Measurements from ENCODE around the gene ZNF652. TPM values are rescaled to one million over a fixed set of nuclear protein-coding genes. Genes with fewer than 3 reads are reported as not detected.

ZNF652 gene
- total and polyA plus RNA-seq, 3 donors from 2014 or later = 32.3 to 62.3 (median 51.2) TPM

- 88 to 92% methylated on average over 11 of the region's 11 CpGs for WGBS, 2 donors
- H3K4me1 ChIP-seq = peaks cover 13% of the 10 kb centered on the region
- no peak for DNase-seq
- no peak overlapping the region for H3K27ac ChIP-seq
- H3K27me3 ChIP-seq = no peaks in the 10 kb centered on the region
- no peaks in the 10 kb centered on the region for H3K36me3 ChIP-seq (ENCODE audit: low read depth, missing control alignments)
- TF ChIP-seq CTCF (IDR thresholded peaks at IDR 0.05) (no peak), POLR2A (IDR thresholded peaks at IDR 0.05) (no peak)
- H3K4me3 ChIP-seq = no peak overlapping the region
- intact Hi-C loops (cut with DNase I; ENCODE audit: low total_unique reads) = loop anchor here (10.0 kb wide), 1 partner anchor 53 kb away; no protein-coding TSS in a partner anchor
- H3K9me3 ChIP-seq = no peaks in the 10 kb centered on the region
Measured at GRCh38 chr17:49387498-49388289, 25.6 kb upstream of the ZNF652 start.

DNA sequence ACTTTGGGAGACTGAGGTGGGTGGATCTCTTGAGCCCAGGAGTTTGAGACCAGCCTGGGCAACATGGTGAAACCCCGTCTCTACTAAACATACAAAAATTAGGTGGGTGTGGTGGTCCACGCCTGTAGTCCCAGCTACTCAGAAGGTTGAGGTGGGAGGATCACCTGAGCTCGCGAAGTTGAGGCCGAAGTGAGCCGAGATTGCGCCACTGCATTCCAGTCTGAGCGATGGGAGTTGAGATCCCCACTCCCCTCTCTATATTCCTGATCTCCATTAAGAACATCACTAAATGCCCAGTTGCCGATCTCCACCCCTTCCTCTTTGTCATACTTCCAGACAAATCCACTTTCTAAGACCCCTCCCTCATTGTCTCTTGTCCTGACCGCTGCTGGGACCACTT, 24.3 kb upstream of the ZNF652 start:
- intact Hi-C loops (cut with DNase I; ENCODE audit: low total_unique reads) = loop anchor here (10.0 kb wide), 1 partner anchor 52 kb away; no protein-coding TSS in a partner anchor
- TF ChIP-seq POLR2A (IDR thresholded peaks at IDR 0.05) = no peak
- TF ChIP-seq CTCF (IDR thresholded peaks at IDR 0.05) = no peak
- WGBS, 2 donors = 93% methylated on average over 10 of the region's 10 CpGs

DNA sequence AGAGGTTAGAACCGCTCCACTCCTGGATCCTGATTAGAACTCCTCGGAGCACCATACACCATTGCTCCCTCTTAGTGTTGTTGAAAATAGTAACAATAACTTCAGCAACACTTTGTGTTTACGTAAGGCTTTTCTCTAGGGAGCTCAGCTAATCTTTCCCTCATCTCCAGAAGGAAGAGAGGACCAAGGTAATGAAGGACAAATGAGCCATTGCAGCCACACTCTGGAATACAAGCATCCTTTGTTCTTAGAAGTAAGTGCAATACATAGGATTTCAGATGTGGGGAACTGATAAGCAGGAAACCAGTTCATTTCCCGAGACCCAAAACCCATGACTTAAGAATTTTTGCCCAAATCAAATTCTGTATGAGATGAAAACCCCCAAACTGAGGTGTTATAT, 22.9 kb upstream of the ZNF652 start:
- H3K36me3 ChIP-seq (ENCODE audit: low read depth, missing control alignments) = no peaks in the 10 kb centered on the region
- H3K4me3 ChIP-seq = no peak overlapping the region
- 83 to 88% methylated on average over 4 of the region's 4 CpGs for WGBS, 2 donors
- no peaks in the 10 kb centered on the region for H3K27me3 ChIP-seq
- intact Hi-C loops (cut with DNase I; ENCODE audit: low total_unique reads) = loop anchor here (10.0 kb wide), 1 partner anchor 50 kb away; no protein-coding TSS in a partner anchor
- DNase-seq = no peak
- no peak overlapping the region for H3K27ac ChIP-seq
- H3K4me1 ChIP-seq = no peaks in the 10 kb centered on the region
- no peak for TF ChIP-seq CTCF (IDR thresholded peaks at IDR 0.05)
- no peaks in the 10 kb centered on the region for H3K9me3 ChIP-seq

More for the DNA sequence above, 24.3 kb upstream of the ZNF652 start:
- Histone ChIP-seq H3K4me3 (no peak overlapping the region), H3K27me3 (no peaks in the 10 kb centered on the region), H3K36me3 (ENCODE audit: low read depth, missing control alignments) (no peaks in the 10 kb centered on the region), H3K4me1 (peaks cover 13% of the 10 kb centered on the region), H3K27ac (no peak overlapping the region), H3K9me3 (no peaks in the 10 kb centered on the region)
- no peak for DNase-seq

DNA sequence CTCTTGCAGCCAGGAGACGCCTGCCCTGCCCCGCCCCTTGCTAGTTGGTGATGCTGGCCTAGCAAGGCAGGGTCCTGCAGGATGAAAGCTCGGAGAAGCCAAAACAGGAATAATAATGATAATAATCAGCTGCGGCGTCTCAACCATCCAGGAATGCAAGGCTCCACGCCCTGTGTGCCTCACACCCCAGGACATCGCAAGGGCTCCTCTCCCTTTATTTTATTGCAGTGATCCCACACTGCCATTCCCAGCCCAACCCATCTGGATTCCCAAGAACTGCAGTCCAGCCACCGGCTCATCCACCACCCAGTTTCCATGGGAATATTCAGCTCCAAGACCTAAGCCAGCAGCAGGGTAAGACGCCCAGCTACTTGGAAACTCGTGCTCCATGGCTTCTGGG, 21.0 kb upstream of the ZNF652 start:
- intact Hi-C loops (cut with DNase I; ENCODE audit: low total_unique reads) = loop anchor here (10.0 kb wide), 1 partner anchor 48 kb away; no protein-coding TSS in a partner anchor
- Histone ChIP-seq H3K4me1 (no peaks in the 10 kb centered on the region), H3K9me3 (no peaks in the 10 kb centered on the region), H3K4me3 (no peak overlapping the region), H3K36me3 (ENCODE audit: low read depth, missing control alignments) (no peaks in the 10 kb centered on the region), H3K27me3 (no peaks in the 10 kb centered on the region), H3K27ac (no peak overlapping the region)
- 87 to 88% methylated on average over 10 of the region's 10 CpGs for WGBS, 2 donors
- no peak for DNase-seq
- TF ChIP-seq CTCF (IDR thresholded peaks at IDR 0.05) (no peak), POLR2A (IDR thresholded peaks at IDR 0.05) (no peak)
